CD4-positive, alpha-beta memory T cell (primary cell): Measurements from ENCODE around the gene PSD. TPM values are rescaled to one million over a fixed set of nuclear protein-coding genes. Genes with fewer than 3 reads are reported as not detected.
A peak's percentile ranks its signal among the peaks of the same experiment; 100 is the strongest.

Experiments
- microRNA-seq: library from miRNA; unstranded; fragments of <30 nt; microRNA quantifications from one replicate; pipeline ENCODE4 v1.2.0, GENCODE V29; 2021; ENCODE audit warnings: borderline replicate concordance, borderline number of aligned reads, borderline microRNAs expressed, mixed read lengths
- polyA plus RNA-seq, 2 donors: library from polyadenylated mRNA; unstranded; fragments of 300-500 nt; fragmentation: Illumina TruSeq; gene quantifications; one replicate each; pipeline ENCODE4 v1.2.3, GENCODE V29; 2021
- total RNA-seq, 2 experiments: library from RNA; stranded (reverse); gene quantifications; one replicate each; pipeline ENCODE4 v1.2.3, GENCODE V29; 2021

PSD gene
- total and polyA plus RNA-seq, 4 experiments from 2014 or later, result 2.1 to 5.4 (median 3.8) TPM

Small RNA genes lying within 50 kb of the gene (microRNA-seq; reads per million reads assigned to microRNA genes)
- gene MIR146B, result 20,409 reads per million, percentile 97 among the genes with 10 or more reads in this experiment

Other genes starting within 250 kb of the PSD start
- not detected for gene ELOVL3, start 192.5 kb downstream of the PSD start, total RNA-seq
- gene ELOVL3, start 192.5 kb downstream of the PSD start, polyA plus RNA-seq, result not detected
- not detected for gene PITX3, start 177.3 kb downstream of the PSD start, total RNA-seq
- gene PITX3, start 177.3 kb downstream of the PSD start, polyA plus RNA-seq, result not detected
- gene GBF1, start 173.3 kb downstream of the PSD start, total RNA-seq, result 10 to 100 TPM; 39.6 to 44.7 TPM
- 10 to 100 TPM in 1 of 2 donors, 1 to 10 TPM in 1; 3.1 to 23.9 TPM for gene GBF1, start 173.3 kb downstream of the PSD start, polyA plus RNA-seq
- gene NFKB2, start 23.1 kb downstream of the PSD start, total RNA-seq, result 100 to 1,000 TPM; 146 to 147 TPM
- gene NFKB2, start 23.1 kb downstream of the PSD start, polyA plus RNA-seq, result 10 to 100 TPM in 1 of 2 donors, 1 to 10 TPM in 1; 6.6 to 25.2 TPM
- gene FBXL15, start 2.1 kb upstream of the PSD start, total RNA-seq, result 10 to 100 TPM; 21.1 to 24.1 TPM
- 10 to 100 TPM; 27.5 to 44.5 TPM for gene FBXL15, start 2.1 kb upstream of the PSD start, polyA plus RNA-seq
- 10 to 100 TPM; 27.2 to 30.8 TPM for gene CUEDC2, start 13.8 kb upstream of the PSD start, total RNA-seq
- gene CUEDC2, start 13.8 kb upstream of the PSD start, polyA plus RNA-seq, result 10 to 100 TPM; 52.0 to 57.5 TPM
- gene C10orf95, start 32.8 kb upstream of the PSD start, total RNA-seq, result 1 to 10 TPM in 1 of 2 experiments, under 1 TPM in 1; 0.89 to 1.6 TPM
- gene C10orf95, start 32.8 kb upstream of the PSD start, polyA plus RNA-seq, result under 1 TPM; 0.41 to 0.42 TPM
- 10 to 100 TPM; 54.9 to 60.0 TPM for gene ACTR1A, start 83.9 kb upstream of the PSD start, total RNA-seq
- gene ACTR1A, start 83.9 kb upstream of the PSD start, polyA plus RNA-seq, result 10 to 100 TPM; 69.9 to 72.3 TPM
- gene SUFU, start 85.2 kb upstream of the PSD start, total RNA-seq, result 10 to 100 TPM; 20.5 to 22.0 TPM
- 10 to 100 TPM in 1 of 2 donors, 1 to 10 TPM in 1; 2.0 to 12.6 TPM for gene SUFU, start 85.2 kb upstream of the PSD start, polyA plus RNA-seq
- gene TRIM8, start 225.7 kb upstream of the PSD start, total RNA-seq, result 10 to 100 TPM; 68.4 to 71.6 TPM
- gene TRIM8, start 225.7 kb upstream of the PSD start, polyA plus RNA-seq, result 10 to 100 TPM; 33.0 to 56.4 TPM